ENCODE measurements around the gene CTAGE1. TPM values are rescaled to one million over a fixed set of nuclear protein-coding genes. Genes with fewer than 3 reads are reported as not detected.
A peak's percentile ranks its signal among the peaks of the same experiment; 100 is the strongest.

CTAGE1 gene
- total RNA-seq, 1 donor from 2014 or later = not detected

DNA sequence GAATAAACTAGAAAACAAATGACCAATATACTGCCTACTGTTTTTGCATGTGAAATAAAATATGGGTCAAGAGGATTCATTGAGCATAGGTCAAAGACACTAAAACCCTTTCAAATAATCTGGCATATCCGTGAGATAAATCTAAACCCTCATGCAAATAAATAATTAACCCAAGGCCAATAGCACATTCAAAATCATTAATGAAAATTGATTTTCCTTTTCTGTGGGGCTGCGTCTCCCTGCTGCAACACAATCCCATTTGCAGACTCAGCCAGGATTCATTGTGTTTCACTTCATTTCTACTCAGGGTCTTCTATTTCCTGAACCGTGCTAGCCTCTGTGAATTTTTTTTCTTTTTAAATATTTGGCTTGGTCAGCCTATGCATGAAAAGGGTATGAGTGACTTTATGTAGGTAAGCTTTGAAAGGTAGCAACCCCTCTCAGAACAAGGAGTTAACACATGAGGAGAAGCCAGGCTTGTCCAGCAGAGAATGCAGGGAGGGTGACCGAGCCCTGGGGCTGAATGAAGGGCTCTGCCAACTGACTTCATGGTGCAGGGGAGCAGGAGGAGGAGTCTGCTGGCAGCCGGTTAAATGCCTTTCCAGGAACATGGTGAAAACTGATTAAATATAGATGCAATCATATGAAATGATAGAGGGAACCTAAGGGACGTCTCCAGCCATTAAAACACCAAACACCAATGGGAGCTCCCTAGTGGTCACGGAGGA is 10.3 kb upstream of the CTAGE1 start:
- Mint-ChIP-seq H3K4me3 (peak overlapping the region; percentile 28), H3K36me3 (no peaks in the 10 kb centered on the region), H3K27me3 (peaks cover 14% of the 10 kb centered on the region), H3K9me3 (peaks cover 4% of the 10 kb centered on the region), H3K4me1 (ENCODE audit: unreplicated experiment) (peaks cover 11% of the 10 kb centered on the region), H3K27ac (peak overlapping the region; percentile 58)
- TF ChIP-seq, protein P1, sequence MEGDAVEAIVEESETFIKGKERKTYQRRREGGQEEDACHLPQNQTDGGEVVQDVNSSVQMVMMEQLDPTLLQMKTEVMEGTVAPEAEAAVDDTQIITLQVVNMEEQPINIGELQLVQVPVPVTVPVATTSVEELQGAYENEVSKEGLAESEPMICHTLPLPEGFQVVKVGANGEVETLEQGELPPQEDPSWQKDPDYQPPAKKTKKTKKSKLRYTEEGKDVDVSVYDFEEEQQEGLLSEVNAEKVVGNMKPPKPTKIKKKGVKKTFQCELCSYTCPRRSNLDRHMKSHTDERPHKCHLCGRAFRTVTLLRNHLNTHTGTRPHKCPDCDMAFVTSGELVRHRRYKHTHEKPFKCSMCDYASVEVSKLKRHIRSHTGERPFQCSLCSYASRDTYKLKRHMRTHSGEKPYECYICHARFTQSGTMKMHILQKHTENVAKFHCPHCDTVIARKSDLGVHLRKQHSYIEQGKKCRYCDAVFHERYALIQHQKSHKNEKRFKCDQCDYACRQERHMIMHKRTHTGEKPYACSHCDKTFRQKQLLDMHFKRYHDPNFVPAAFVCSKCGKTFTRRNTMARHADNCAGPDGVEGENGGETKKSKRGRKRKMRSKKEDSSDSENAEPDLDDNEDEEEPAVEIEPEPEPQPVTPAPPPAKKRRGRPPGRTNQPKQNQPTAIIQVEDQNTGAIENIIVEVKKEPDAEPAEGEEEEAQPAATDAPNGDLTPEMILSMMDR (conservative IDR thresholded peaks at IDR 0.05) = no peak
- DNase-seq (ENCODE audit: extremely low spot score, unreplicated experiment) = no peak

- Mint-ChIP-seq H3K9me3 (no peaks in the 10 kb centered on the region), H3K36me3 (no peaks in the 10 kb centered on the region), H3K4me1 (ENCODE audit: unreplicated experiment) (peaks cover 7% of the 10 kb centered on the region), H3K27me3 (peaks cover 20% of the 10 kb centered on the region), H3K4me3 (no peak overlapping the region), H3K27ac (no peak overlapping the region)
- TF ChIP-seq, protein P1 (conservative IDR thresholded peaks at IDR 0.05) = no peak
- DNase-seq (ENCODE audit: extremely low spot score, unreplicated experiment) = no peak
Measured at GRCh38 chr18:22424565-22424963, 6.8 kb upstream of the CTAGE1 start.

DNA sequence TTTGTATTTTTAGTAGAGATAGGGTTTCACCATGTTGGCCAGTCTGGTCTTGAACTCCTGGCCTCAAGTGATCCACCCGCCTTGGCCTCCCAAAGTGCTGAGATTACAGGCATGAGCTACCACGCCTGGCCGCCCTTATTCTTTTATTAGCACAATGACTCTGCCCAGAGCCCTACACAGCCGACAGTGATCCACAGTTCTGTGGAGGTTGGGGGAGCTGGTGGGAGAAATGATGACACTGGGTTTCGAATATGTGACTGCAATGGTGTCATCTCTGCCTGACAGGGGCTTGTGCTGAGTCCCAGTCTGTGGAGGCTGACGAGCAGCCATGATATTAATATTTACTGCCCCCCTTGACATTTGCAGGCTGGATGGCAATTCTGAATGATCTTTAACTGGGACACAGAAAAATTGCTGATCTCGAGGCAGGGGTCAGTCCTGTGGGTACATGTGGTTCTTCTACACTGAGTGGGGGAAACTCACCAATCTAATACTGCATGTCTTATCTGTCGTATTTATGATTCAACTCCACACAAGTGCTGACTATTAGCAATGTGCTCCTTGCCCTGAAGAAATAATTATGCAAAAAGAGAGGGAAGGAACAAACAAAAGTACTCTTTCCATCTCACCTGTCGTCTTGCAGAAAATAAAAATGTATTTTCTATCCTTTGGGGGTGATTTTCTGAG is 6.3 kb upstream of the CTAGE1 start:
- H3K4me3 Mint-ChIP-seq = no peak overlapping the region
- DNase-seq (ENCODE audit: extremely low spot score, unreplicated experiment) = no peak
- no peak overlapping the region for H3K27ac Mint-ChIP-seq
- H3K9me3 Mint-ChIP-seq = no peaks in the 10 kb centered on the region
- TF ChIP-seq, protein P1 (conservative IDR thresholded peaks at IDR 0.05) = no peak
- peaks cover 20% of the 10 kb centered on the region for H3K27me3 Mint-ChIP-seq
- no peaks in the 10 kb centered on the region for H3K36me3 Mint-ChIP-seq
- H3K4me1 Mint-ChIP-seq (ENCODE audit: unreplicated experiment) = peaks cover 7% of the 10 kb centered on the region

- Mint-ChIP-seq H3K27me3 (peaks cover 25% of the 10 kb centered on the region), H3K27ac (no peak overlapping the region), H3K36me3 (no peaks in the 10 kb centered on the region), H3K4me1 (ENCODE audit: unreplicated experiment) (peaks cover 4% of the 10 kb centered on the region), H3K9me3 (peaks cover 6% of the 10 kb centered on the region), H3K4me3 (no peak overlapping the region)
- no peak for DNase-seq (ENCODE audit: extremely low spot score, unreplicated experiment)
- TF ChIP-seq, protein P1 (conservative IDR thresholded peaks at IDR 0.05) = no peak
Measured at GRCh38 chr18:22422909-22423548, 5.3 kb upstream of the CTAGE1 start.

DNA sequence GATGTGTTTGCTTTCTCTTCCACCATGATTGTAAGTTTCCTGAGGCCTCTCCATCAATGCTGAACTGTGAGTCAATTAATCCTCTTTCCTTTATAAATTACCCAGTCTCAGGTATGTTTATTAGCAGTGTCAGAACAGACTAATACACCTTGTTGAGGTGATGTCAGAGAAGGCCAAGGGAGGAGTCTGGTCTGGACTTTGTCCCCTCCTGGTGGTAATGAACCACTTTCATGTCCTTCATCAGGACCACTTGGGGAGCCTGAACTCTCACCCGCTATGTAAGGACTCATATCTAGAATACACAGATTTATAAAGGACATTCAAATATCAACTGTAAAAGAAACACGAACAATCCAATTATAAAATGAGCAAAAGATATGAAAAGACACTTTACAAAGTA is 2.9 kb upstream of the CTAGE1 start:
- H3K27ac Mint-ChIP-seq = no peak overlapping the region
- H3K4me1 Mint-ChIP-seq (ENCODE audit: unreplicated experiment) = no peaks in the 10 kb centered on the region
- no peak overlapping the region for H3K4me3 Mint-ChIP-seq
- no peak for DNase-seq (ENCODE audit: extremely low spot score, unreplicated experiment)
- TF ChIP-seq, protein P1 (conservative IDR thresholded peaks at IDR 0.05) = no peak
- no peaks in the 10 kb centered on the region for H3K36me3 Mint-ChIP-seq
- peaks cover 6% of the 10 kb centered on the region for H3K9me3 Mint-ChIP-seq
- H3K27me3 Mint-ChIP-seq = peaks cover 32% of the 10 kb centered on the region

Measured in type B pancreatic cell (in vitro differentiated cells).